Measurements from ENCODE around the gene PRAC2. TPM values are rescaled to one million over a fixed set of nuclear protein-coding genes. Genes with fewer than 3 reads are reported as not detected.

The PRAC2 gene
- total RNA-seq = not detected
- polyA plus RNA-seq (ENCODE audit: insufficient read length in 2 of 2) = not detected
- long read RNA-seq, donor 1 = 0 reads
- long read RNA-seq, donor 2 = 0 reads
- long read RNA-seq, donor 3 = 0 reads
- long read RNA-seq, donor 4 = 0 reads

DNA sequence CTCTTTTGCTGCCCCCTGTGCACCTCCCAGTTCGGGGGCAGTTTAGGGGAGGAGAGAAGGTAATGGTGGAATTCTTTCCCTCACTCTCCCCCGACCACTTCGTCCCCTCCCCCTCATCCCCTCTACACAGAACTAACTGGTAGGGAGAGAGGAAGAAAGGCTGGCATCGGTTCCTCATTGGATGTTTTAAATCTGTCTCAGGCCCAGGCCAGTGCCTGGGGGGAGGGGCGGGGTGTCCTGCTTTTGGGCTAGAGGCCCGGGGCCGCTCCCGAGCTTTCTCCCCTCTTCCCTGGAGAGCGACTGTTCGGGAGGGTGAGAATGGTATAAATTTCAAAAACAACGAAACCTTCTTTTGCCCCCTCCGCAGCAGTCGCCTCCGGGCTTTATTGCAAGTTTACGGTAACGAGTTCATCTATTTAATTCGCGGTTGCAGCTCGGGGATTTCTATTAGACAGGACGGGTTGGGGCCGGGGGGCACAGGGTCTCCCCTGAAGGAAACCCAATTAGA is at the start of gene PRAC2:
Gene PRAC2 (plus strand): TSS at position 271 of the 508 bp plus-strand sequence. CDS start 1,226 bp downstream, outside the sequence.
- H3K4me3 ChIP-seq (ENCODE audit: low read depth, low read length) = no peak within 1 kb of the TSS
- H3K27ac ChIP-seq (ENCODE audit: low read depth, low read length) = no peak within 1 kb of the TSS
- WGBS (ENCODE audit: insufficient coverage) = 2% methylated on average over 9 of the region's 21 CpGs
- DNase-seq (ENCODE audit: low read depth in 4 of 6, low spot score in 6 of 6) = no peak
- peaks cover 100% of the 10 kb centered on the region for H3K27me3 ChIP-seq (ENCODE audit: control insufficient read depth, insufficient read depth, low read length)
- no peaks in the 10 kb centered on the region for H3K9me3 ChIP-seq (ENCODE audit: control insufficient read depth, insufficient read depth, low read length)
- peaks cover 48% of the 10 kb centered on the region for H3K4me1 ChIP-seq (ENCODE audit: control insufficient read depth, insufficient read depth, low read length)
- no peaks in the 10 kb centered on the region for H3K36me3 ChIP-seq (ENCODE audit: control insufficient read depth, insufficient read depth, low read length)

DNA sequence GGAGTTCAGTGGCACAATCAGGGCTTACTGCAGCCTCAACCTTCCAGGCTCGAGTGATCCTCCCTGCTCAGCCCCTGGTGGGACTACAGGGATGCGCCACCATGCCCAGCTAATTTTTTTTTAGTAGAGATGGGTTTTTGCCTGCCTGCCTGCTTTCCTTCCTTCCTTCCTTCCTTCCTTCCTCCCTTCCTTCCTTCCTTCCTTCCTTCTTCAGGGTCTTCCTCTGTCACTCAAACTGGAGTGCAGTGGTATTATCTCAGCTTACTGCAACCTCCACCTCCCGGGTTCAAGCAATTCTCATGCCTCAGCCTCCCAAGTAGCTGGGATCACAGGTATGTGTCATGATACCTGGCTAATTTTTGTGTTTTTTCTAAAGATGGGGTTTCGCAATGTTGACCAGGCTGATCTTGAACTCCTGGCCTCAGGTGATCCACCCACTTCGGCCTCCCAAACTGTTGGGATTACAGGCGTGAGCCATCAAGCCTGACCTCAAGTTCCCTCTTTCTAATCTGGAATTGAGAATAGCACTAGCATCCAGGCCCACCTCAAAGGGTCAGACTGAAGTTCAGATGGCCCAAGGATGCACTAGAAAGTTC is 45.9 kb upstream of the PRAC2 start:
- Histone ChIP-seq H3K27ac (ENCODE audit: low read depth, low read length) (no peak overlapping the region), H3K4me1 (ENCODE audit: control insufficient read depth, insufficient read depth, low read length) (peaks cover 9% of the 10 kb centered on the region), H3K9me3 (ENCODE audit: control insufficient read depth, insufficient read depth, low read length) (no peaks in the 10 kb centered on the region), H3K27me3 (ENCODE audit: control insufficient read depth, insufficient read depth, low read length) (peaks cover 9% of the 10 kb centered on the region), H3K36me3 (ENCODE audit: control insufficient read depth, insufficient read depth, low read length) (no peaks in the 10 kb centered on the region), H3K4me3 (ENCODE audit: low read depth, low read length) (no peak overlapping the region)
- no peak for DNase-seq (ENCODE audit: low read depth in 4 of 6, low spot score in 6 of 6)
- WGBS (ENCODE audit: insufficient coverage) = 89% methylated on average over 4 of the region's 6 CpGs

DNA sequence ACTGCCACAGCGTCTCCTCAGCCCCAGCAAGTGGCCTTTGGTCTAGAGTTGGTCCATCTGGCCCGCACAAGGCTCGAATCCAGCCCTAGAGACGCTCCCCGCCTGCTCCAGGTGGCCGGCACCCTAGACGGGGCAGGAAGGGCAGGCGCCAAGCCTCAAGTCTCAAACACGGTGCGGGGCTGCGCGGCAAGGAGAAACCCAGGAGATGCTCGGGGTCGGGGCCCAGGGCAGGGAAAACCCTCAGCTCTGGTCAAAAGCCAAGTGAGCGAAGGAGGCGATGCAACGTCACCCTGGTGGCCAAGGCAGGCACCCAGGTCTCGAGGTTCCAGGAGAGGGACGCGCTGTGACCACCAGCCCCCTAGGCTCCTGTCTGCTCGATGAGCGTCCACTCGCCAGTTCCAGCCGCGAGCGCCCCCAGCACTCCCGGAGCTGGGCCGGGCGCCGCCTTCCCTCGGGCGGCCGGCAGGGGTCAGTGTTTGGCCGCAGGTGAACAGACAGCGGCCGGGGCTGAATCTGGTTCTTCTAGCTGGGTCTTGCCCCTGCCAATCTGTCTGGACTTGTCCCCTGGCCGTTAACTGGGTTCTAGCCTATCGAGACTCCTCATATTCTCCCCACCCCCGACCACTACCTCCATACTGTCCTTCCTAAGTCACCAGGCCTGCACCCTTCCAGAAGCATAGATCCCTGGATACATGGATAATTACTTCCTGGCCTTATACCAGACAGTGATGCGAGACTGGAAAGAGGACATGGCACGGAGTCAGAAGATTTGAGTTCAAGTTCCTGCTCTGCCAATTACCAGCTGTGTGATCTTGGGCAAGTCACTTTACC is 44.6 kb upstream of the PRAC2 start:
- DNase-seq (ENCODE audit: low read depth in 4 of 6, low spot score in 6 of 6) = peak in 5 of 6 donors; percentile 33 to 70 (median 43)
- no peak overlapping the region for H3K27ac ChIP-seq (ENCODE audit: low read depth, low read length)
- no peaks in the 10 kb centered on the region for H3K36me3 ChIP-seq (ENCODE audit: control insufficient read depth, insufficient read depth, low read length)
- no peaks in the 10 kb centered on the region for H3K9me3 ChIP-seq (ENCODE audit: control insufficient read depth, insufficient read depth, low read length)
- WGBS (ENCODE audit: insufficient coverage) = 7% methylated on average over 41 of the region's 41 CpGs
- H3K27me3 ChIP-seq (ENCODE audit: control insufficient read depth, insufficient read depth, low read length) = peaks cover 9% of the 10 kb centered on the region
- no peak overlapping the region for H3K4me3 ChIP-seq (ENCODE audit: low read depth, low read length)
- peaks cover 8% of the 10 kb centered on the region for H3K4me1 ChIP-seq (ENCODE audit: control insufficient read depth, insufficient read depth, low read length)

DNA sequence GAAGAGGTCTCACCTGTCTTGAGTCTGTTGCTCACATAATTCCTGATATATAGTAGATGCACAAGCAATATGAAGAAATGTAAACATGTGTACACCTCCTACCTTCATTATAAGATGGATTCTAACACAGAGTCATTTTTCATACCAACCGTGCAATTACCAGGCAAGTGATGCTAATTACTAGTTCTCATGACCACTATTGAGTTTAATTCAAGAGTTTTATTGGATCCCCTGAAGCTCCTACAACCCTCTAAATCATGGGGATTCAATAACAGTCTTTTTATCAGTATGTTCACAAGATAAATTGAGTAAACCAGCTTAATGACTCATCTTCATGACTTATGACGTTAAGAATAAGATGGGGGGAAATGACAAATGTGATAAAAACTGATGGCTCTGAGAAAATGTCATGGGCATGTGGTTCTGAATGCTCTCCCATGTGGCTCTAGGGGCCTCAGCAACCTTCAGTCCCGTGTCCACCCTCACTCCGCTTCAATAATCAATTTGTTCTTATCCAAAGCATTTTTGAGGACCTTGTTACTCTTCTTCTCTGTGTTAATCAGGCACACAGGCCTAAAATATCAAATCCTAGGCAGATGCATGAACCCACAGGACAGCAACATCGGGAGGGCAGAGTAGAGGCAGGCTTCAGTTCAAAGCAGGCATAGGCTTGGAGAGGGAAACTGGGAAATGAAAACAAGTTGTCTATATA is 43.4 kb upstream of the PRAC2 start:
- Histone ChIP-seq H3K4me3 (ENCODE audit: low read depth, low read length) (no peak overlapping the region), H3K27ac (ENCODE audit: low read depth, low read length) (no peak overlapping the region), H3K27me3 (ENCODE audit: control insufficient read depth, insufficient read depth, low read length) (peaks cover 9% of the 10 kb centered on the region), H3K9me3 (ENCODE audit: control insufficient read depth, insufficient read depth, low read length) (no peaks in the 10 kb centered on the region), H3K36me3 (ENCODE audit: control insufficient read depth, insufficient read depth, low read length) (no peaks in the 10 kb centered on the region), H3K4me1 (ENCODE audit: control insufficient read depth, insufficient read depth, low read length) (peaks cover 8% of the 10 kb centered on the region)
- 100% methylated on average over 2 of the region's 5 CpGs for WGBS (ENCODE audit: insufficient coverage)
- DNase-seq (ENCODE audit: low read depth in 4 of 6, low spot score in 6 of 6) = peak in 1 of 6 donors; percentile 2

DNA sequence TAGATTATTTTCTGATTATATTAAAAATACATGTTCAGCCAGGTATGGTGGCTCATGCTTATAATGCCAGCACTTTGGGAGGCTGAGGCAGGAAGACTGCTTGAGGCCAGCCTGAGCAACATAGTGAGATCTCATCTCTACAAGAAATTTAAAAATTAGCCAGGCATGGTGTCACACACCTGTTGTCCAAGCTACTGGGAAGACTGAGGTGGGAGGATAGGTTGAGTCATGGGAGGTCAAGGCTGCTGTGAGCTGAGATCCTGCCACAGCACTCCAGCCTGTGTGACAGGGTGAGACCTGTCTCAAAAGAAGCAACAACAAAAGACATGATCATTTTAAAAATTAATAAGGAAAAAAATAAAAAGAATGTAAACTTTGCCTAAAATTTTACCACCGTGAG is 41.4 kb upstream of the PRAC2 start:
- H3K27ac ChIP-seq (ENCODE audit: low read depth, low read length) = no peak overlapping the region
- no peak overlapping the region for H3K4me3 ChIP-seq (ENCODE audit: low read depth, low read length)
- WGBS (ENCODE audit: insufficient coverage) = no CpG with 5 or more reads among the region's 1 CpG
- H3K36me3 ChIP-seq (ENCODE audit: control insufficient read depth, insufficient read depth, low read length) = no peaks in the 10 kb centered on the region
- peaks cover 9% of the 10 kb centered on the region for H3K27me3 ChIP-seq (ENCODE audit: control insufficient read depth, insufficient read depth, low read length)
- no peak for DNase-seq (ENCODE audit: low read depth in 4 of 6, low spot score in 6 of 6)
- no peaks in the 10 kb centered on the region for H3K9me3 ChIP-seq (ENCODE audit: control insufficient read depth, insufficient read depth, low read length)
- peaks cover 8% of the 10 kb centered on the region for H3K4me1 ChIP-seq (ENCODE audit: control insufficient read depth, insufficient read depth, low read length)

DNA sequence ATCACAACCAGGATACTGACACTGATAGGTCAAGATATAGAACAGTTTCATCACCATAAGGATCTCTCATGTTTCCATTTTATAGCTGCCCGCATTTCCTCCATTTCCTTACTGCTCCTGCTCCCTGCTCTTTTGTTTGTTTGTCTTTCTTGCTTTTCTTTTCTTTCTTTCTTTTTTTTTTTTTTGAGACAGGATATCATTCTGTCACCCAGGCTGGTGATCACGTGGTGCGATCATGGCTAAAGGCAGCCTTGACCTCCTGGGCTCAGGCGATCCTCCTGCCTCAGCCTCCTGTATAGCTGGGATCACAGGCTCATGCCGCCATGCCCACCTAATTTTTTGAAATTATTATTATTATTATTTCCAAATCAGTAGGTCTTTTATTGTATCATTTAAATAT is 32.3 kb upstream of the PRAC2 start:
- Histone ChIP-seq H3K4me3 (ENCODE audit: low read depth, low read length) (no peak overlapping the region), H3K27me3 (ENCODE audit: control insufficient read depth, insufficient read depth, low read length) (peaks cover 2% of the 10 kb centered on the region), H3K9me3 (ENCODE audit: control insufficient read depth, insufficient read depth, low read length) (no peaks in the 10 kb centered on the region), H3K4me1 (ENCODE audit: control insufficient read depth, insufficient read depth, low read length) (no peaks in the 10 kb centered on the region), H3K36me3 (ENCODE audit: control insufficient read depth, insufficient read depth, low read length) (no peaks in the 10 kb centered on the region), H3K27ac (ENCODE audit: low read depth, low read length) (no peak overlapping the region)
- no peak for DNase-seq (ENCODE audit: low read depth in 4 of 6, low spot score in 6 of 6)
- WGBS (ENCODE audit: insufficient coverage) = no CpG with 5 or more reads among the region's 5 CpGs

DNA sequence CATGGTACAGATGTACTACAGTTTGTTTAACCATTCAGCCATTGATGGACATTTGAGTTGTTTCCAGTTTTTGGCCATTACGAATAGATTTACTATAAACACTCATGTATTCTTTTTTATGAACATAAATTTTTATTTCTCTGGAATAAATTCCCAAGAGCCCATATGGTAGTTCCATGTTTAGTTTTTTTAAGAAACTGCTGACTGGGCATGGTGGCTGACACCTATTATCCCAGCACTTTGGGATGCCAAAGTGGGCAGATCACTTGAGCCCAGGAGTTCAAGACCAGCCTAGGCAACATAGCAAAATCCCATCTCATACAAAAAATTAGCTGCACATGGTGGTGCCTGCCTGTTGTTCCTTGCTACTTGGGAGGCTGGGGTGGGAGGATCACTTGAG is 30.9 kb upstream of the PRAC2 start:
- DNase-seq (ENCODE audit: low read depth in 4 of 6, low spot score in 6 of 6) = no peak
- no CpG with 5 or more reads among the region's 1 CpG for WGBS (ENCODE audit: insufficient coverage)
- no peaks in the 10 kb centered on the region for H3K9me3 ChIP-seq (ENCODE audit: control insufficient read depth, insufficient read depth, low read length)
- H3K36me3 ChIP-seq (ENCODE audit: control insufficient read depth, insufficient read depth, low read length) = no peaks in the 10 kb centered on the region
- H3K27me3 ChIP-seq (ENCODE audit: control insufficient read depth, insufficient read depth, low read length) = peaks cover 2% of the 10 kb centered on the region
- no peak overlapping the region for H3K27ac ChIP-seq (ENCODE audit: low read depth, low read length)
- H3K4me1 ChIP-seq (ENCODE audit: control insufficient read depth, insufficient read depth, low read length) = no peaks in the 10 kb centered on the region
- no peak overlapping the region for H3K4me3 ChIP-seq (ENCODE audit: low read depth, low read length)

DNA sequence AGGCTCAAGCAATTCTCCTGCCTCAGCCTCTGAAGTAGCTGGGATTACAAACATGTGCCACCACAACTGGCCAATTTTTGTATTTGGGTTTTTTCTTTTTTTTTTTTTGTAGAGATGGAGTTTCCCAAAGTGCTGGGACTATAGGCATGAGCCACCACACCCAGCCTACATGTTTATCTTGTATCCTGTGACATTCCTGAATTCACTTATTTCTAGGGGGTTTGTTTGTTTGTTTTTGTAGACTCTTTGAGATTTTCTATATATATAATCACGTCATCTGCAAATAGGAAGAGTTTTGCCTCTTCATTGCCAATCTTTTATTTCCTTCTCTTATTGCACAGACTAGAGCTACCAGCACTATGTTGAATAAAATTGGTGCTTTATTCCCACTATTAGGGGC is 29.8 kb upstream of the PRAC2 start:
- H3K27me3 ChIP-seq (ENCODE audit: control insufficient read depth, insufficient read depth, low read length) = peaks cover 2% of the 10 kb centered on the region
- H3K4me3 ChIP-seq (ENCODE audit: low read depth, low read length) = no peak overlapping the region
- H3K36me3 ChIP-seq (ENCODE audit: control insufficient read depth, insufficient read depth, low read length) = no peaks in the 10 kb centered on the region
- no peaks in the 10 kb centered on the region for H3K9me3 ChIP-seq (ENCODE audit: control insufficient read depth, insufficient read depth, low read length)
- H3K4me1 ChIP-seq (ENCODE audit: control insufficient read depth, insufficient read depth, low read length) = no peaks in the 10 kb centered on the region
- no CpG with 5 or more reads among the region's 1 CpG for WGBS (ENCODE audit: insufficient coverage)
- DNase-seq (ENCODE audit: low read depth in 4 of 6, low spot score in 6 of 6) = no peak
- H3K27ac ChIP-seq (ENCODE audit: low read depth, low read length) = no peak overlapping the region

DNA sequence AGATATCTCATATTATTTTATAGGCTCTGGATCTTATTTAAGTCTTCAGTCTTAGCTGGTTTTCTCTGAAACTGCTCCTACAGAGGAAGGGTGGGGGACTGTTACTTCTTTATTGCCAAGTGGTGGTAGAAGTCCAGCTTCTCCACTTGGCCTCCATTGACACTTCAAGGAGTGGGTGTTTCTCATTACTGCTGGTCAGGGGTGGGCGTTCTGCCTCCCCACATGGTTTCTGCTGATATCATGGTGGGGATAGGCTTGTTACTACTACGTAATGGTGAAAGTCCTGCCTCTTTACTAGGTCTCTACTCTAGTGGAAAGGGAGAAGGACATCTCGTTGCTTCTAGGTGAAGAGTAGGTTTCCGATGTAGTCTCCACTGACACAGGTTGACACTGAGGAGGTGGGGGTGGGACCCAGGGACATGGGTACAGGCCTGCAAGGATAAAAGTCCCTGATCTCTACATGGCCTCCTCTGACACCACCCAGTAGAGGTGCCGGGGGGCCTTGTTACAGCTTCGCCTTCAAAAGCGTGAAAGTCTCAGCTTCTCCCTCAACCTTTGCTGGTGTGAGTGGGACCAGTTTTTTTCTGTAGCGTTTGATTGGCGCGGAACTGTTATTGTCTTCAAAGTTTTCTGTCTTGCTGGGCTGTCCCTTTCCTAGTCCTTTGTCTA is 21.0 kb upstream of the PRAC2 start:
- Histone ChIP-seq H3K27me3 (ENCODE audit: control insufficient read depth, insufficient read depth, low read length) (peaks cover 5% of the 10 kb centered on the region), H3K27ac (ENCODE audit: low read depth, low read length) (no peak overlapping the region), H3K9me3 (ENCODE audit: control insufficient read depth, insufficient read depth, low read length) (no peaks in the 10 kb centered on the region), H3K4me3 (ENCODE audit: low read depth, low read length) (no peak overlapping the region), H3K4me1 (ENCODE audit: control insufficient read depth, insufficient read depth, low read length) (no peaks in the 10 kb centered on the region), H3K36me3 (ENCODE audit: control insufficient read depth, insufficient read depth, low read length) (no peaks in the 10 kb centered on the region)
- WGBS (ENCODE audit: insufficient coverage) = 94% methylated on average over 2 of the region's 10 CpGs
- DNase-seq (ENCODE audit: low read depth in 4 of 6, low spot score in 6 of 6) = no peak
